Activated CD8-positive, alpha-beta memory T cell treated with anti-CD3 and anti-CD28 coated beads, Interleukin-2, amount 50 U/mL, for 1 hour (primary cell): ENCODE measurements around the gene VPS26A.
A peak's percentile ranks its signal among the peaks of the same experiment; 100 is the strongest.

Experiments
- DNase-seq: peaks from one replicate; pipeline ENCODE4 v3.0.0-alpha.2; 2020; ENCODE audit errors: extremely low read depth

The VPS26A gene

DNA sequence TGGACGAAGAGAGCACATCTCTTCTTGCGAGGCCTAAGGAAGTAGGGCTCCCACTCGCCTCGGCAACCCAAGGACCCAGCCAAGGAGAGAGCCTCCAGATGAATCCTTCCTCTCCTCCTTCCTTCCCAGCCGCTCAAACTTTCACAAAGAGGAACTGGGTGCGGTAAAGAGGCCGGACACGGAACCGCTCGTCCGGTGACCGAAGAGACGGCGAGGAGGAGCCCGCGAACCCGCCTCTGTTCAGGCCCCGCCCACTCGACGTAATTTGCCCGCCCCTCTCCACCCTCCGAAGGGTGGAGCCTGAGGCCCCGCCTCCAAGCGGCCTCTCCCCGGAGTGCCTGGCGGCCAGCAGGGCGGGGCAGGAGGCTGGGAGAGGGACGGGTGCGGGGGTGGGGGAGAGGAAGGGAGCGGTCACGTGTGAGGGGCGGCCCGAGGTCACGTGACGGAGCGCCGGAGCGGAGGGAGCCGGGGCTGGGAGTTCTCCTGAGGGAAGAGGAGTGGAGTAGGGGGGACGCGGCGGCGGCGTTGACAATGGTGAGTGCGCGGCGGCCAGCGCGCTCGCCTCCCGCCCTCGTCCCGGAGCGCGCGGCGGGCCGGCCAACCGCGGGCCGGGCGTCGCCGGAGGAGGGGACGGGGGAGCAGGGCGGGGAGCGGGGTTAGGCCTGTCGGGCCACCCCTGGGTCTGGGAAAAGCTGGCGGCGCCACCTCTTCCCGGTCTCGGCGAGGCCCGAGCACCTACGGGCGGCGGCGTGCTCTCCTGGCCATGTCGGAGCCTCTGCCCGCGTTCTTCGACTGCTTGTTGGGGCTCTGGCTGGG lies at the start of gene VPS26A:
TSS of gene VPS26A (plus strand) at position 432 of the 816 bp plus-strand sequence. CDS start at position 532, 100 bp downstream.
- DNase-seq: peak; percentile 93

DNA sequence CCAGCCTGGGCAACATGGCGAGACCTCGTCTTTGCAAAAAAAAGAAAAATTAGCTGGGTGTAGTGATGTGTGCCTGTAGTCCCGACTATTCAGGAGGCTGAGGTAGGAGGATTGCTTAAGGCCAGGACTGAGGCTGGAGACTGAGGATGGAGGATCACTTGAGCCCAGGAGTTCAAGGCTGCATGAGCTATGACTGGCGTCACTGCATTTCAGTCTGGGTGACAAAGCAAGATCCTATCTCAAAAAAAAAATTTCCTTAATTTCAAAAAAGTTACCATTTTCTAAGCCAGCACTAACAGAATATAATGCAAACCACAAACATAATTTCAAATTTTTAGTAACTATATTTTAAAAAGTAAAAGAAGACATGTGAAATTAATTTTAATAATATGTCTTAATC lies 49.4 kb upstream of the VPS26A start:
- no peak for DNase-seq

DNA sequence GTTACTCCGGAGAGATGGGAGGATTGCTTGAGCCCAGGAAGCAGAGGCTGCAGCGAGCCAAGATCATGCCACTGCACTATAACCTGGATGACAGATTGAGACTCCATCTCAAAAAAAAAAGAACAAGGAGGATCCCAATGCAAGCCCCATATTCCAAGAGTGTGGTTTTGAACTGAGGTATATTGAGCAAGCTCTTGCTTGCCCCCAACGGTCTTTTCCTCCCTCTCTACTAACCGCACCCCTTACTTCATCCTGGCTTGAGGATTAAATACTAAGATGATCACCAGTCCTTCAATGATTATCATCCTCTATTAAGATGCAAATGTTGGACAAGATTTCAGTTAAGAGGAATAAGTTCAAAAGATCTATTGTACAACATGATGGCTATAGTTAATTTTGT lies 48.5 kb upstream of the VPS26A start:
- no peak for DNase-seq

DNA sequence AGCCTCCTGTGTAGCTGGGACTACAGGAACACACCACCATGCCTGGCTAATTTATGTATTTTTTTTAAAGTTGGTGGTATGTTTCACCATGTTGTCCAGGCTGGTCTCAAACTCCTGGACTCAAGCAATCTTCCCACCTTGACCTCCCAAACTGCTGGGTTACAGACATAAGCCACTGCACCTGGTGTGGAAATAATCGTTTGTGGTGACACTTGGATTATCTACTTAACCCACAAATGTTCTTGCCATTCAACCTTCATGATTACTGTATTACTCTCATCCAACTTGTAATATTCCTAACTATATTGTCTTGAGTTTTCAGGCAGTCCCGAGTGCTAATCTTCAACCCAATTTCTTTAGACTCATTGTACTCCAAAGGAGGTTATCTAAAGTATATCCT lies 45.7 kb upstream of the VPS26A start:
- DNase-seq: no peak

DNA sequence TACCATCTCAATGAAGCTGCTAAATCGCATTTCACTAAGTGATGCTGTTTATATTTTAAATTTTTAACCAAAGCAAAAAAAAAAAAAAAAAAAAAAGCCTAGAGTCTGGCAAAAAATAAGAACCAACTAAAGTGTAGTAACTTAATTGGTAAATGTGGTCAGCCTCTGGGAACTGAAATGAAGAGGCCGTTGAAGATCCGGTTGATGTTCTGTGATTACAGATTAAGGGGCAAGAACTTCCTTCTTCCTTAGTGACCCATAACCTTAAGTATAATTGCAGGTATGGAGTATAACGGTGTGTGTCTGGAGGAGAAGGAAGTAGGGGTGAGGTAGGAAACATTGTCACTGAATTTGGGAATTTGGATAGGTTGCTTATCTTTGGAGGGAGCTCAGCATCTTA lies 43.8 kb upstream of the VPS26A start:
- no peak for DNase-seq

DNA sequence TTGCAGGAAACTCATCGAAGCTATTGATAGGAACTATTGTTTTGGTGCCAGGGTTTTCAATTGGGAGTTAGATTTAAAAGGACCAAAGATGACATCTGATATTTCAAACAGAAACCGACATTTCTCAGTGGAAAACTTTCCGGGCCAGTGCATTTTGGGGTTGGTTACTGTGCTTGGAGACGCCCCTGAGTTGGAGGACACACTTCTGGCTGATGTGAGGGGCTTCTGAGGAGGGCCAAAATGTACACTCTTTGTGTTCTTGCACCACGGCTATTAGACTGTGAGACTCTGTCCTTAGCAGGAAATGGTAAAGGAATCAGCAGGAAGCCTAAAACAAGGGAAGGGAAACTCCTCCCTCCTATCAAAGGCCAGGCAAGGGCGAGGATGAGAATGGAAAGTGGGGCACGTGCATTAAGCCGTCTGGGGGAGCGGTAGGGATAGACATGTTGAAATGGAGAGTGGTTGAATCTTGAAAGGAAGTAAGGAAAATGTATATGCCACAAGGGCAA lies 37.9 kb upstream of the VPS26A start:
- no peak for DNase-seq

DNA sequence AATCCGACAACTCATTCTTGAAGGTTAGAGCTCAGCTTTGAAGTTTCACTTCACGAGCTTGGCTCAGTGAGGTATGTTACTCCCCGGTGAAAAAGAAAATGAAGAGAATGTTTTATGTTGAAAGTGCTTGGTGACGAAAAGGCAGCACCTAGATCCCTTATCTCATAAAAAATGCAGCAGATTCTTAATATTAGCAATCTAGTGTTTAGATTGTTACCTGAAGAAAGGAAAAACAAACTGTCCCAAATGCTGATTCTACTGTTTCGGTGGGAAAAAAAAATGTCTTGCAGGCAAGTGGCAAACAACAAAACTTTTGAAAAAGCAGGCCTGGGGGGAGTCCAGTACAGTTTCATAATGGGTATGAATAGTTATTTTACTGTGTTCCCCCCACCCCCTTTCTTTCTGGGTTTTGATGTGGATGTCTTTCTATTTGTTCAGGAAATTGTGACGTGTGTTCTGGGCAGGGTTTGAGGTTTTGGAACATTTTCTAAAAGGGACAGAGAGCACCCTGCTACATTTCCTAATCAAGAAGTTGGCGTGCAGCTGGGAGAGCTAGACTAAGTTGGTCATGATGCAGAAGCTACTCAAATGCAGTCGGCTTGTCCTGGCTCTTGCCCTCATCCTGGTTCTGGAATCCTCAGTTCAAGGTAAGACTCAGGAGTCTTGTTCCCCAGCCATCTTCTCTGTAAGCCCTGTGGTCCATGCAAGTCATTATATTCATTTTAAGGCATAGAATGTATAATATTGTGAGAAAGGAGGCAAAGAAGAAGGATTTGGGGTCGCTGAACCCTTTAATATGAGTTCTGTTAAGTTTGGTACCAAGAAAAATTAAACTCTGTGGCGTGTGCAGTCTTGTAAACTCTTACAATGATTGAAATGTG lies 36.1 kb upstream of the VPS26A start, which contains the start of gene SRGN:
TSS of gene SRGN (plus strand) at position 514 of the 881 bp plus-strand sequence. CDS start at position 569, 55 bp downstream.
- DNase-seq: peak; percentile 66

DNA sequence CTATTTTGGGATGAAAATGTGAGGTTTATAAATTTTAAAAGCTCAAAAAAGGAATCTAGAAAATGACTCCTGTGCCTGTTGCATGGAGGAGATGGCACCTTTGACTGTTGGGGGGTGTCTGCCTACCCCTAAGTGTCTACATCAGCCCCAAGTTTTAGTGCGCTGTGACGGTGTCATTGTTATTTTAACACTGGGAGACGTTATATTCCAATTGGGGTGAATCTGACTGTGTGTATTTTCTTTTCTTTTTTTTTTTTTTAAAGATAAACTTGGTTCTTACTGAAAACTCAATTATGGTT lies 35.6 kb upstream of the VPS26A start:
- DNase-seq: no peak

DNA sequence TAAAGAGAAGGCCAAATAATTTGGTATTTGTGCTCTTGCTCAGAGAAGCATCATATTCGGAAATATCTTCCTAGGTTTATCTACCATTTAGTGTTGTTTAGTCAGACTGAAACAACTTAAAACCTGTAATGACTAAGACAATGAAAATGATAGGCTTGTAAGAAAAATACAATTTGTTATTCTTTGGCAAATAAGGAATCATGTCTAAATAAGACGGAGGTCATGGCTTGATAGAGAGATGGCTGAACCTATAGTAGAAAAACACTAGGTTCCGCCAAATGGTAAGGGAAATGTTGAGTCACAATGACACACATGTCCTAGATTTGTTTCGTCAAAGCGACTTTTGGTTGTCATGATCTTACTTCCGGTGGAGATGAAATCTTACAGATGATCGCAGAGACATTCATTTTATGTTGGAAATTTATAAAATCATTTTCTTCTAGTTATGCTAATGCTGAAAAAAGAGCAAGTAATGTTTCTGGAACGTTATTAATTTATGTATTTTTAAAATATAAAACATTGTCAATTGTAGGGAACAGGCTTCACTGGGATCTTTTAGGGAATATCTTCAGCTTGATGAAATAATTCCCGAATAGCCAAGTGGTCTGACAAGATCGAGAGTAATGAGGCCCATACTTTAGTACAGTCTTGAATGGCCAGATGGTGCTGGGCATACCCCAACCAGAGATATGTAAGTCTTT lies 35.0 kb upstream of the VPS26A start:
- DNase-seq: peak; percentile 50

DNA sequence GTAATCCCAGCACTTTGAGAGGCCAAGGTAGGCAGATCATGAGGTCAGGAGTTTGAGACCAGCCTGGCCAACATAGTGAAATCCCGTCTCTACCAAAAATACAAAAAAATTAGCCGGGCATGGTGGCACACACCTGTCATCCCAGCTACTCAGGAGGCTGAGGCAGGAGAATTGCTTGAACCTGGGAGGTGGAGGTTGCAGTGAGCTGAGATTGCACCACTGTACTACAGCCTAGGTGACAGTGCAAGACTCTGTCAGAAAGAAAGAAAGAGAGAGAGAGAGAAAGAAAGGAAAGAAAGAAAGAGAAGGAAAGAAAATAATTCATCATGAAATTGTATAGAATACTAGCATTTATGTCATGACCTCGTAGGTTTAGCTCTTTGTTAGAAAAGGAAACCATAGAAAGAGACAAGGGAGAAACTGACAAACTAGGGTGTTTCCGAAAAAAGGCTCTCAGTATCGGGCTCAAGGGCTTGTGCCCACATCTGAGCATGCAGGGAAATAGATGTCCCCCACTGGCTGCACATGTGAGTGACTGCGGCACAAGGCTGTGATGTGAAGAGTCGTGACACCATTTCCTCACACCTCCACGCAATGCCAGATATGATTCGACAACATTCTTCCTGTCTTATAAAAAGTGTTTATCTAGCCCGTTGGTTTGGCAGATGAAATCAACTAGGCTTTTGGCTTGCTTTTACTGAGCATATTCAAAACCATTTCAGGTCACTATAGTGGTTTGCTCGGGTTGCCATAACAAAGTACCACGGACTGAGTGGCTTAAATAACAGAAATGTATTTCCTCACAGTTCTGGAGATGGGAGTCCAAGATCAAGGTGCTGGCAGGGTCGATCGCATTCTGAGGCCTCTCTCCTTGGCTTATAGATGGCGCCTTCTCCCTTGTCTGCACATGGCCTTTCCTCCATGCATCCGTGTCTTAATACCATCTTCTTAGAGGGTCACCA lies 34.1 kb upstream of the VPS26A start:
- peak; percentile 78 for DNase-seq

DNA sequence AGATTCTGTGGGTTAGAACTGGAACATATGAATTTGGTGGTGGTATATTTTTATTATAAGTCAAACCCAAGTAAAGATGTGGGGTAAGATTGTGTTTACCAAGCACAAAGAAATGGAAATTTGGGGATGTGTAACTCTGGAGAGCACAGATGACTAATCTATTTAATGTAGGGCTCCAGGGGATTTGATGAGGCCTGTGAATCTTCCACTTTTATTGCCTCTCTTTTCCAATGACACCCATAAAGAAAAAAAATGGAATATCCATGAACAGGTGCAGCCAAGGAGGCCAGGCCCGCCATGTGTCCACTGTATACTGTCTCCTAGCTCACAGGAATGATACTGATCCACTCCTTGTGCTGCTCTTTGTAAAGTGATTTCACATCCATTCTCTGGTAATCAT lies 33.3 kb upstream of the VPS26A start:
- no peak for DNase-seq

DNA sequence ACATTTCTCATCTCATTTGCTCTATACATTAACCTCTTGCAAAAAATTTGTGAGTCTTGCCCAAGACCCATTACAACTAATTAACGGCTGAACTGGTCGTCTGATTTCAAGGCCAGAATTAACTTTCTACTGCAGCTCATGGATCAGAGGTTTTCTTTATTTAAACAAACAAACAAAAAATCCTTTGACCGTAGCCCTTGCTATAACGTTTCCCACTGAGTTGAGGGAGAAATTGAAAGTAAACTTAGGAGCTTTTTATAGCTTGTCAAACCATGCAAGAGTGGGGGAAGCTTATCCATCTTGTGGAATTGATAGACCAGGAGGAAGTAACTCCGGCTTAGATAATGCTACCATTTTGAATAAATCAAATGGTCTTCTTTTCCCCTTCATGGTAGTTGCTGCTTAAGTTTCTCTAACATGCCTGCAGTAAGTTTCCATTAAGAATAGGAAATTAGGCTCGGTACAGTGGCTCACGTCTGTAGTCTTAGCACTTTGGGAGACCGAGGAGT lies 32.8 kb upstream of the VPS26A start:
- DNase-seq: no peak

DNA sequence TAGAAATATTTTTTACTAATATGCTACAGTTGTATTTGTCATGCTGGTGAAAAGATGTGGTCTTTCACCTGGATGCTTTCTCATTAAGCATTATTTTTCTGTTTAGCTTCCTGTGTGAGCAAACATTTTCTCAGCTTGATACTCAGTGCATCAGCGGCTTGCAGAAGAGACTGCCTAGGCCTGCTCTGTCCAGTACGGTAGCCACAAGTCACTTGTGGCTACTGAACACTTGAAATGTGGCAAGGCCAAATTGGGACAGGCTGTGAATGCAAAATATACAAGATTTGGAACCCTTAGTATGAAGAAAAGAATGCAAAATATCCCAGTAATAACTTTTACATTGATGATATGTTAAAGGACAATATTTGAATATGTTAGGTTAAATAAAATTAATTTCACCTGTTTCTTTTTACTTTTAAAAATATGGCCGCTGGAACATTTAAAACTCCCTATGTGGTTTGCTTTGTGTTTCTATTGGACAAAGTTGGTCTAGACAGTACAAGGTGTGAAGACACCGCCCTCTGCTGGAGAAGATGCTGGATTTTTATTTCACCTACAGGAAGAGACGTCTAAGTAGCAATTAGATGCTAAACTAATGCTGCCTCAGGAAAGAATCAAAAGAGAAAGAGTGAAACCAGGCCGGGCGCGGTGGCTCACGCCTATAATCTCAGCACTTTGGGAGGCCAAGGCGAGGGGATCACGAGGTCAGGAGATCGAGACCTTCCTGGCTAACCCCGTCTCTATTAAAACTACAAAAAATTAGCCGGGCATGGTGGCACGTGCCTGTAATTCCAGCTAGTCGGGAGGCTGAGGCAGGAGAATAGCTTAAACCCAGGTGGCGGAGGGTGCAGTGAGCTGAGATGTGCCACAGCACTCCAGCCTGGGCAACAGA lies 30.8 kb upstream of the VPS26A start:
- DNase-seq: peak; percentile 45

DNA sequence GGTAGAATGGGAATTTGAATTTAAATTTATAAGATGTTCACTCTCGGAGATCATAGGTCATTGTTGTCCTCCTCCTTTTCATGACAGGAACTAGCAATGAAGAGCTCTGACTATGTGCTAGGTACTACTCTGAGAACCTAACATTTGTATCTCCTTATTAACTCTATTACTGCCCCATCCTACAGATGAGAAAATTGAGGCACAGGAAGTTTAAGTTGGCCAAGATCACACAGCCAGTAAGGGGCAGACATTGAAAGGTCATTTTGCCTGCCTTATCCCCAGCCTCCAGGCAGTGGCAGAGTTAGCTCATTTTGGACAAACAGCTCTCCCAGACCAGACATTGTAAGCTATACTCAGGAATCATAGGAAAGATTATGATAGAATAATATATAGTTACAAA lies 30.0 kb upstream of the VPS26A start:
- no peak for DNase-seq

DNA sequence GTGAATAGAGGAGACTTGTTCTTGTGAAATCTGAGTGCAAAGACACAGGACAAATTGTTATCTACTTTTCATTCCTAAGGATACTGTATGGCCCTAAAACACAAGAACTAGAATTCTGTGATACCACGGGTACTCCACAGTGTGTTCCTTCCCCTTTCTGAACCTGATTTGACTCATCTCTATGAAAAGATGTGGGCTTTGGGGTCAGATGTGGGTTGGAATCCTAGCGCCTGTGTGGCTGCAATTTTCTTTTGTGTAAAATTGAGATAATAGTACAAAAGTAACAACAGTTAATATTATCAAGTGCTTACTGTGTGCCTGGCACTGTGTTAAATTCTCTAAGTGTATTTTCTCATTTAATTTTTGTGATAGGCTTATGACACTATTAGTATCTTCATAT lies 27.9 kb upstream of the VPS26A start:
- no peak for DNase-seq

DNA sequence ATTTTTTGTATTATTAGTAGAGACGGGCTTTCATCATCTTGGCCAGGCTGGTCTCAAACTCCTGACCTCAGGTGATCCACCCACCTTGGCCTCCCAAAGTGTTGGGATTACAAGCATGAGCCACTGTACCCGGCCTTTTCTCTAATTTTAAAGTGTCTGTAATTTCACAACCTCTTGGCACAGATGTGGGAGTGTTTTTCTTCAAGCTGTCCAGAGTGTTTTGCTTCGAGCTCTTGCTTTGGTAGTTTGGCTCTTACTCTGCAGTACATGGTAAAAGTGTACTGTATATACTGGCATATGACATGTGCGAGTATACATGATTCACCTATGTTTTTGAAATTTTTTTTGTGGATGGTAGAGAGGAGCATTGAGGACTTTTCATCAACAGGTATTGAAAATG lies 26.2 kb upstream of the VPS26A start:
- no peak for DNase-seq

DNA sequence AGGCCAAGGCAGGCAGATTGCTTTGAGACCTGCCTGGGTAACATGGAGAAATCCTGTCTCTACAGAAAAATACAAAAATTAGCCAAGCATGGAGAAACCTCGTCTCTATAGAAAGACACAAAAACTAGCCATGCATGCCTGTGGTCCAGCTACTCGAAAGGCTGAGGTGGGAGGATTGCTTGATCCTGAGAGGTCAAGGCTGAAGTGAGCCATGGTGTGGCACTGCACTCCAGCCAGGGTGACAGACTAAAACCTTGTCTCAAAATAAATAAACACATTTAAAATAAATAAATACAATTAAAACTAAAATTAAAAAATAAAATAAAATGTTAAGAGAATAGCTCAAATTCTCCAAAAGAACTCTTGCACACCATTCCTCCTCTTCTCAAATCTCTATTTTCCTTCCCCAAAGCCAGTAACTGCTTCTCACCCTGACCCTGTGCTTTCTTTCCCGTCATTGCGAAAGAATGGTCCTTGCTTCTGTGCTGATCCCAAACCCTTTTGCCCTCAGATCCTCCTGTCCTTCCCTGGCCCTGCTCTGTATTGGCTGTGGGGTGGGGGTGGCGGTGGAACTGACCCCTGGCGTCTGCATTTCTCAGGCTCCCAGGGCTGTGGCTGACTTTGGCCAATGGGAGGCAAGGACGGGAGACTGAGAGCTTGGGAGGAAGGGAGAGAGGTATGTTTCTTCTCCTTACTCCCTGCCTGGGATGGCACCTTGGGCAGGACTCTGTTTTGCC lies 23.7 kb upstream of the VPS26A start:
- no peak for DNase-seq

DNA sequence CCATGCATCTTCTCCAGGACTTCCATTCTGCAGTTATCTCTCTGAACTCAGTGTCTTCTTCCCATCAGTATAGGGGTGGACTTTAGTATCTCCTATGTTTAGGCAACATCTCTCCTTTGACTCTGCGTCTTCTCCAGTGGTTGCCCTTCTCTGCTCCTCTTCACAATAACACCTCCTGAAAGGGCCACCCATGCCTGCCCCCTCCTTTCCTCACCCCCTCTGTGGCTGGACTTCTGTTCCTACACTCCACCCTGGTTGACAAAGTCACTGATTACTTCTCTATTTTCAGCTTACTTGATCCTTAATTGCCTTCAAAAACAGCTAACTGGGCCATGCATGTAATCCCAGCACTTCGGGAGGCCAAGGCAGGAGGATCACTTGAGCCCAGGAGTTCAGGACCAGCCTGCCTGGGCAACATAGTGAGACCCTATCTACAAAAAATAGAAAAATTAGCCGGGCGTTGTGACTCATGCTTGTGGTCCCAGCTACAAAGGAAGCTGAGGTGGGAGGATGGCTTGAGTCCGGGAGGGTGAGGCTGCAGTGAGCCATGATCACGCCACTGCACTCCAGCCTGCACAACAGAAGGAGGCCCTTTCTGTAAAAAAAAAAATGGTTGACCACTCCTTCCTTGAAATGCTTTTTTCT lies 22.4 kb upstream of the VPS26A start:
- no peak for DNase-seq

DNA sequence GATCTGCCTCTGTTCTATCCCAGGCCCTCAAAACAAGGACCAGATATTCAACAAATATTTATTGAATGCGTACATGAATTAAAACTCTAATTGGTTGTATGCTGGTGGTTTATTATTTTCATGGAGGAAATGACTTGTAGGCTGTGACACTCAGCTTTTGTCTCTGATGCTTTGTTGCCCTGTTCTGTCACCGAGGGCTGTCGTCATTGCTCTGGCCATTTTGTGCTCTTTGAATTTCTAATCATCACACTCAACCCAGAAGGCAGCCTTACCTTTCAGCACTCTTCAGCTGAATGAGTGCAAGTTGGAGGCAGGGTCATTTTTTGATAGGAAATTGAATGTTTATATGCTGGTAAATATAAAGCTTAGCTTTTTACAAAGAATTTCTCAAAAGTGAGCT lies 21.5 kb upstream of the VPS26A start:
- no peak for DNase-seq
